NCI-H524 (cell line): ENCODE measurements around the gene MAPK11.
A peak's percentile ranks its signal among the peaks of the same experiment; 100 is the strongest.

Experiments
- DNase-seq, 2 experiments: peaks; one replicate each; lab custom pipeline; 2025; lab: John Stamatoyannopoulos, UW

The MAPK11 gene

GRCh38 chr22:50307890-50308596, 37.9 kb upstream of the MAPK11 start:
- DNase-seq: no peak

GRCh38 chr22:50306753-50307749, 36.9 kb upstream of the MAPK11 start, which contains the start of gene PLXNB2:
PLXNB2 (minus strand) TSS chr22:50307646; CDS start chr22:50290584, 17,062 bp downstream.
- peak; percentile 43 to 82 for DNase-seq

DNA sequence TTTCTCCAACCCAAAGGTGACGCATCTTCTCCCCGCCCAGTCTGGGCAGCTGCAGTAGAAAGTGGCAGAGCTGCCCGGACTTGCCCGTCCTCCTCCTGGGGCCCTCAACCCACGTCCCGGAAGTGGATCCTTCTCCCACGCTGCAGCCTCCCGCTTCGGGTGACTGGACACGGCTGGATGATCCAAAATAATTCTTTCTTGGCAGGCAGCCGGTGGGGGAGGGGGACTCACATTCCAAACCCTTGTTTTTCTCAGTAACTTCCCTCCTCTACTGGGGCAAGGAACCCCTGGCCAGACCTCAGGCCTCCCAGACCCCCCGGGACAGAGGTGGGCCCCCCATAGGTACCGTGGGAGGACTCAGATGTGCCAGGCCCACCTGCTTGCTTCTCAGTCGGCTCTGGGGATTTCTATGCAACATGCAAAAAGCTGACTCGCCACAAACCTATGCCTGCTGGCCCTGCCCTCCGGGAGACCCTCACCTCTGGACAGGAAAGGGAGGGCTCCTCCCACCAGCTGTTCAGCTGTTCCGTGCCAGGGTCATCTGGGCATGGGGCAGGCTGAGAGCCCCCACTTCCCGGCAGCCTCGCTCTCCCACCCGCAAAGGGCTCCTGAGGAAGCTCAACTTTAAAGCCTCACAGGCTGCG, 35.9 kb upstream of the MAPK11 start:
- peak; percentile 49 to 59 for DNase-seq

DNA sequence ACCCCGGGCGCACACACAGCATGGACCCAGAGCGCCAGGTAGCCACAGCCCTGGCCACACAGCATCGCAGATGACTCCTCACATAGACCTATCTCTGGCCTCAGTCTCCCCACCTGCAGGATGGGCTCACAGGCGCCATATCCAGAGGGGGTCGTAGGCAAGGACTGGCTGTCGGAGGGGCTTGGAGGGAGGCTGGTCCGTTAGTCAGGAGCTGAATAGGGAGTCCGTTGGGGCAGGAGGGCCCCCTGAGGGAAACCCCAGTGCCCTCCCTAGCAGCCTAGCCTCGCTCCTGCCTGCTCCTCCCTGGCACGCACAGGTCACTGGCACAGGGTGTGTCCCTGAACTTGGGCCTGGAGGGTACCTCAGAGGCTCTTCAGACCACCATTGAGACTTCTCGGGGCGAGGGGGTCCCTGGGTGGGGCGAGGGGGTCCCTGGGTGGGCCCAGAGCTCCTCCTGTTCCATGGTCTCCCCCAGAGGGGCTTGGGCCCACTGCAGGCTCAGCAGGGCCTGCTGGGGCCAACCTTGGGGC, 35.3 kb upstream of the MAPK11 start:
- no peak for DNase-seq

GRCh38 chr22:50304528-50305392, 34.6 kb upstream of the MAPK11 start:
- DNase-seq: peak; percentile 27 to 40

GRCh38 chr22:50303848-50304527, 33.8 kb upstream of the MAPK11 start:
- DNase-seq: no peak

DNA sequence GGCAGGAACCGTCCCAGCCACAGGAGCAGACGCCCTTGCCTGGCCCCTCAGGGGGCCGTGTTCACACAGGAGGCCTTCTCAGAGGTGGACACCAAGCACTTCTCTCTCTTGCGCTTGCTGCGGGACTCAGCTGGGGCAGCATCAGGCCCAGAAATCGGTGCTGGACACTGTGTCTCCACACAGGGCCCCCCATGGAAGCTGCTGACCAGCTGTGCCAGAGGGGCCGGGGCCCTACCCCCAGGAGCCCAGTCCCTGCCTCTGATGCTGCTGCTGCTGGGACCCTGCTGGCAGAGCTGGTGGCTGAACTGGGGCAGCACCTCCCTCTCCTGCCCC, 33.3 kb upstream of the MAPK11 start:
- DNase-seq: no peak

DNA sequence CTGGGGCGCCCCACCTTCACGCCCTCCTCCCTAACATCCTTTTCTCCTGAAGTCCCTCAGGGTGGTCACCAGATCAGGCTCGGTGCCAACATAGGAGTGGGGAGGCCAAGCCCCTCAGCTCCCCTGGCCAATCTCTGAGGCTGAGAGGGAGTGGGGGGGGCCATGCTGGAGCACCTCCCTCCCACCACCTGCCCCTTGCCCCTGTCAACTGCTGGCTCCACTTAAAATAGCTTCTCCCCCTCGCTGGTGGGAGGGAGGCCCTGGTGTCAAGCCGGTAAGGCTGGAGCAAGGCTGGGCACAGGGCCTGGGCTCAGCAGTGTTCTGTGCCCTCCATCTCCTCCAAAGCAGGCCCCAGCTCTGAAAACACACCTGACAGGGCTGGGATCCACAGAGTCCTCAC, 32.4 kb upstream of the MAPK11 start:
- no peak for DNase-seq

DNA sequence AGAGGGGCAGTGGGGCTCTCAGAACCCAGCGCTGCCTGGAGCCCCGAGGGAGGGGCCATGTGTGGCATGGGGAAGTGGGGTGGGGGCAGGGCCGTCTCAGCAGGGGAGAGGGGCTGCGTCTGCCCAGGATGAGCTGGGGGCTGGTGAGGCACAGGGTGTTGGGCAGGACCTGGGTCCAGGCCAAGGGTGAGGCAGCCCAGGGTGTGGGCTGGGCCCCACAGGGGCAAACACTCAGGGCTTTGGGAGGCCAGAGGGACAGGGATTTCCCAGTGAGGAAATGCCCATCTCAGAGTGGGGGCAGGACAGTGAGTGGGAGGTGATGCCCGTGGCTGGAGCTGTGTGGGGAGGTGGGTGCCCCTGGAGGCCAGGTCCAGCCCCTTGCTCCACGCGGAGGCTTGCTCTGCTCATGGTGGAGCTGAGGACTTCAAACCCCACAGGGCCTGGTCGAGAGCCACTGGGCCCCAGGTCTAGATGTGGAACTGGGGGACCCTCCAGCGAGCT, 31.9 kb upstream of the MAPK11 start:
- no peak for DNase-seq

DNA sequence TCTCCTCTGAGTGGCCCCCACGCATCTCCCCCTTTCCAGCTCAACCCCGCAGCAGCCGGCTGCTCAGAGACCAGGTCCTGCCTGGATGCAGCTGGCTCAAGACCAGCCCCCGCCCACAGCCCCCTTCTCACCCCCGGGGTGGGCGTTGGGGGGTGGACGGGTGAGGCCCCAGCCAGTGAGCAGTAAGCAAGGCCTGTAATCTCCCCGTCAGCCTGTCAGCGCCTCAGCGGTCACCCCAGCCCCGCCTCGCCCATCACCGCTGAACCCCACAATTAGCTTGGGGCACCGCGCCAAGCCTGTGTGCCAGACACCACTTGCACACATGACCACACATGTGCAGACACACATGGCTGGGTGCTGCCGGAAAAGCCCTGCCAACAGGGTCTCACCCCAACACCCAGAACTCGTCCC, 31.4 kb upstream of the MAPK11 start:
- no peak for DNase-seq

GRCh38 chr22:50300620-50301257, 30.6 kb upstream of the MAPK11 start:
- DNase-seq: no peak

- no peak for DNase-seq
Measured at GRCh38 chr22:50299785-50300619, 29.8 kb upstream of the MAPK11 start.

DNA sequence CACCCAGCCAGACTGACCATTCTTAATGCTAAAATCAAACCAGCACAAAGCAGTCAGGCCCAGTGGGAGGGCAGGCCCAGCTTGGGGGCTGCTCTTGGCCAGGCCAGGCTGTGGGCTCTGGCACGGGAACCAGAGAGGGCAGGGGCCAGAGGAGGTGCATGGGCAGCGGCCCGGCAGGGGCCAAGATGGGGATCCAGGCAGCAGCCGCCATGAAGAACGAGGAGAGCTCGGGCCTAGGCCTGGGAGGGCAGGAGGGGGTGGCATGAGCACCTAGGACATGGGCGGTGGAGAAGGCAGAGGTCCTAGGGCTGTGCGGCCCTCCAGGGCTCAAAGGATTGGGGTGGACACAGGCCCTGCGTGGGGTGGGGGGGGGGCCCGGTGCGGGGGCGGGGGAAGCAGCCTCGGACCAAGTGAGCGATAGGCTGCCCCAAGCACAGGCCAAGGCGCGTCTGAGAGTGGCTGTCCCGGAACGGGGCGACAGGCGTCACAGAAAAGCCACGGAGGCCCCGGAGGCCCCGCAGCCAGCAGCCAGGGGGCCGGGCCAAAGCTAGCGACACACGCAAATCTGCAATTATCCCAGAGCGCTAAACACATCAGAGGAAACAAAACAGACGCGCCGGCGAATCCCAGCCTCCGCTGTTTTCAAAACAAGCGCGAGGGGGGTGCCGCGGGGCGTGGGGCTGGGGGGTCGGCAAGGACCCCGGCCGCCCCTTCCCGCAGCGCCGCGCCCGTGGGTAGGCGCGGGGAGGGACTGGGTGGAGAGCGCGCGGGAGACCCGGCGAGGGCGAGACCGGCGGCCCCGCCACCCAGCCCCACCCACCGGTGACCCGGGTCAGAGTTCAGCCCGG, 29.0 kb upstream of the MAPK11 start:
- DNase-seq: no peak

GRCh38 chr22:50298266-50298637, 28.1 kb upstream of the MAPK11 start:
- no peak for DNase-seq

- no peak for DNase-seq
Measured at GRCh38 chr22:50297510-50298265, 27.5 kb upstream of the MAPK11 start.

DNA sequence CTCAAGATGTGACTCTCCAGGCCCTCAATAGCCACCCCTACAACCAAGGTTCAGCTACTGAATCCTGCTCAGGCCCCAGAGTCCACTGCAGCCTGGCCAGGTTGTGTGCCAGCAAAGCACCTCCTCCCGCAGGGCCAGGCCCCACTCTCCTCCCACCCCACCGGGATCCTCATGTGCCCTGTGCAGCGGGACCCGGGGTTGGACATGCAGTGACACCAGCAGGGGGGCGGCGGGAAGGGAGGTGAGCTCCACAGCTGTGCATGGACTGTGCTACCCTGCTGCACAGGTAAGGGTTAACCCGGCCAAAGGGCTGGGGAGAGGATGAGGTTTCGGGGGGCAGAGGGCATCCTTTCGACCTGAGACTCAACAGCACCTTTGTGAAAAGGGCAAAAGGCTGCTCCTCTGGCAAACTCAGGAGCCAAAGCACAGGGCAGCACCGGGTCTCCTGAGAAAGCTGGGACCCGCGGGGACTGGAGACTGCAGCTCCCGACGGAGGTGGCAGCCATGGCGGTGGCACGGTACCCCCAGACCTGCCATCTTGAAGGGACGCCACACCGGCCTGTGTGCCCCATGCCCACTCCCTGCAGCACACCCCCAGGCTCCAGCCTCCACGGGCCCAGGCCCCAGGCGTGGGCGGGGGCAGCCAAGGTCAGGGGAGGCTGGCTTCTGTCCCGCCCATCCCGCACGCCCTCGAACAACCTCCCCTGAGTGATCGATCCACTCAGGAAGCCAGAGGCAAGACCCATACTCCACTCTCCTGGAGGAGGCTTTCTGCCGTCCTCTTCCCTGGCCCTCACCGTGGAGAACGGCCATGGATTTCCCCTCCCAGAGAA, 26.7 kb upstream of the MAPK11 start:
- DNase-seq: no peak

- no peak for DNase-seq
Measured at GRCh38 chr22:50294319-50294656, 24.1 kb upstream of the MAPK11 start.
